Kidney (tissue), 14 donors: ENCODE results near the gene BTBD7. TPM values are rescaled to one million over a fixed set of nuclear protein-coding genes. Genes with fewer than 3 reads are reported as not detected.

Experiments
- DNase-seq, 5 donors: peaks; one replicate each; pipeline ENCODE4 v3.0.0-alpha.2; 2013 to 2020
- FAIRE-seq: peaks from 2 replicates; lab custom pipeline; 2012; peaks lifted over from hg19 to GRCh38; lab: Jason Lieb, UNC
- H3K27ac ChIP-seq, 2 donors: one replicate each; pipeline ENCODE4 v1.7.0; 2013; ENCODE audit warnings: low read depth in 2 of 2, low read length in 2 of 2, inconsistent platforms in 1 of 2
- H3K27me3 ChIP-seq: one replicate; pipeline ENCODE4 v1.7.1; 2013; ENCODE audit warnings: low read length, inconsistent platforms; ENCODE audit not compliant: control insufficient read depth, insufficient read depth
- H3K36me3 ChIP-seq, 3 donors: one replicate each; pipeline versions ENCODE4 v1.7.0 to v1.7.1; 2013; ENCODE audit warnings: low read length in 3 of 3, control low read depth in 1 of 3, inconsistent platforms in 1 of 3; ENCODE audit not compliant: insufficient read depth in 3 of 3, control insufficient read depth in 2 of 3
- H3K4me1 ChIP-seq, 3 donors: one replicate each; pipeline versions ENCODE4 v1.7.0 to v1.7.1; 2013; ENCODE audit warnings: low read length in 3 of 3, inconsistent platforms in 1 of 3, low read depth in 1 of 3; ENCODE audit not compliant: control insufficient read depth in 2 of 3, insufficient read depth in 2 of 3
- H3K4me3 ChIP-seq, 3 donors: one replicate each; pipeline versions ENCODE4 v1.7.0 to v1.8.1; 2013; ENCODE audit warnings: low read length in 3 of 3, control low read depth in 1 of 3, inconsistent platforms in 1 of 3
- H3K9ac ChIP-seq, 3 donors: one replicate each; pipeline versions ENCODE4 v1.7.0 to v1.7.1; 2013; ENCODE audit warnings: low read length in 3 of 3, control low read depth in 1 of 3, inconsistent platforms in 1 of 3
- H3K9me3 ChIP-seq, 3 donors: one replicate each; pipeline versions ENCODE4 v1.7.0 to v1.7.1; 2013; ENCODE audit warnings: low read length in 3 of 3, control low read depth in 1 of 3, inconsistent platforms in 1 of 3; ENCODE audit not compliant: control insufficient read depth in 2 of 3, insufficient read depth in 1 of 3
- intact Hi-C: fragments of 100-400 bp; cut with DNase I; formaldehyde crosslinking; loops from one replicate; pipeline ENCODE4 v1.11.1; 2022
- polyA plus RNA-seq: library from polyadenylated mRNA; stranded (reverse); fragments of 350-450 nt; fragmentation: Illumina TruSeq; extraction: RNeasy Lipid Tissue Mini Kit (QIAGEN cat#74804); gene quantifications from one replicate; pipeline ENCODE4 v1.2.3, GENCODE V29; 2014; ENCODE audit warnings: low read depth, low replicate concordance; ENCODE audit not compliant: insufficient read depth
- total RNA-seq: library from RNA; stranded (reverse); fragmentation: NEBNext Ultra II Directional; extraction: Animal tissue kit (Norgen Biotek cat#: 25700); gene quantifications from one replicate; pipeline ENCODE4 v1.2.1, GENCODE V29; 2021
- TF ChIP-seq, protein P1 (sequence below): IDR thresholded peaks from 3 replicates; pipeline ENCODE4 v1.5.1; 2012; ENCODE audit warnings: mild to moderate bottlenecking, moderate library complexity, borderline replicate concordance; ENCODE audit not compliant: insufficient read depth; ENCODE audit errors: extremely low read depth
- donor health status: control.
- donor health status: control.
- donor health status: control.
- donor health status: control.
- donor health status: control.
- donor health status: DM: yes; HTN: yes; CAD: no.
- donor health status: Normal renal cell carcinoma (clear cell type).

The BTBD7 gene
- total and polyA plus RNA-seq, 2 donors from 2014 or later, result 10.3 to 78.2 TPM

DNA sequence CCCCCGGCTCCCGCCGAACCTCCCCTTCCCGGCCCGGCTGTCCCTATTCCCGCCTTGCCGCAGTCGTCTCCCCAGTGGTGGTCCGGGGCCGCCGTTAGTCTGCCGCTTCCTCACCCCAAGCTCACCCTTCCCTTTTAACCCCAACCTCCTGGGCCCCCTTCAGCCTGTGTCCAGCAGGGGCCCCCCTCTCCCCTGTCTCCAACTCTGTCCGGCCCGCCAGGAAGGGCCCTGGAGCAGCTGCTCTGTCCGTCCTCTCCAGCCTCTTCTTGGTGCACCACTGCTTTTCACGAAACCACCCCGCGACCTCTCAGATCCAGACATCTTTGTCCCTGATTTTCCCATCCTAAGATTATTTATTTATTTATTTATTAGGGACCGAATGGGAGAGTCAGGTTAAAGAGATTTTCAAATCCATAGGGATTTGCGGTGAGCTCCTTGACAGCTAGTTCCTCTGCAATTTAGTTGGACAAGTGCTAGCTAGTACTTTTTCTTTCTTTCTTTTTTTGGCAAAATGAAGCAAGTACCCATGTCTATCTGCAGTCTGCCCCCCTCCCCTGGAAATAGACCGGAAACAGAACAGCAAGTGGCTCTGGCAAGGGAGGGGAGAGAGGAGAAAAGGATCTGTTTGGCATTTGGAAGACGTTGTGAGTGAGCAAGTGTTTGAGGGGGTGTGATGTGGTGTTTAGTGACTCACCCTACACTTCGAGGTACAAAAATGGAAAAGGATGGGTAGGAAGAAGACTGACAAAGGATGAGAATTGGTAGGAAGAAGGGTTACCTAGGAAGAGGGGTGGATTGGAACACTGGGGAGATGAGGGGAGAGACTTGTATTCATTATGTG lies 125.1 kb downstream of the BTBD7 start:
- TF ChIP-seq, protein P1, sequence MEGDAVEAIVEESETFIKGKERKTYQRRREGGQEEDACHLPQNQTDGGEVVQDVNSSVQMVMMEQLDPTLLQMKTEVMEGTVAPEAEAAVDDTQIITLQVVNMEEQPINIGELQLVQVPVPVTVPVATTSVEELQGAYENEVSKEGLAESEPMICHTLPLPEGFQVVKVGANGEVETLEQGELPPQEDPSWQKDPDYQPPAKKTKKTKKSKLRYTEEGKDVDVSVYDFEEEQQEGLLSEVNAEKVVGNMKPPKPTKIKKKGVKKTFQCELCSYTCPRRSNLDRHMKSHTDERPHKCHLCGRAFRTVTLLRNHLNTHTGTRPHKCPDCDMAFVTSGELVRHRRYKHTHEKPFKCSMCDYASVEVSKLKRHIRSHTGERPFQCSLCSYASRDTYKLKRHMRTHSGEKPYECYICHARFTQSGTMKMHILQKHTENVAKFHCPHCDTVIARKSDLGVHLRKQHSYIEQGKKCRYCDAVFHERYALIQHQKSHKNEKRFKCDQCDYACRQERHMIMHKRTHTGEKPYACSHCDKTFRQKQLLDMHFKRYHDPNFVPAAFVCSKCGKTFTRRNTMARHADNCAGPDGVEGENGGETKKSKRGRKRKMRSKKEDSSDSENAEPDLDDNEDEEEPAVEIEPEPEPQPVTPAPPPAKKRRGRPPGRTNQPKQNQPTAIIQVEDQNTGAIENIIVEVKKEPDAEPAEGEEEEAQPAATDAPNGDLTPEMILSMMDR, result peak; percentile 54
- H3K27ac ChIP-seq, result peak overlapping the region; percentile 72 to 73
- peaks cover 0 to 8% (median 6%) of the 10 kb centered on the region in 3 donors for H3K36me3 ChIP-seq
- H3K9me3 ChIP-seq, result no peaks in the 10 kb centered on the region
- intact Hi-C loops, result no loop called here
- DNase-seq, result peak in 4 of 5 donors; percentile 36 to 80 (median 62)
- FAIRE-seq, result no peak
- H3K9ac ChIP-seq, result peak overlapping the region; percentile 55 to 80 (median 79)
- peak overlapping the region; percentile 80 to 89 (median 80) for H3K4me3 ChIP-seq
- no peaks in the 10 kb centered on the region for H3K27me3 ChIP-seq
- H3K4me1 ChIP-seq, result peaks cover 2 to 7% (median 4%) of the 10 kb centered on the region in 3 donors

DNA sequence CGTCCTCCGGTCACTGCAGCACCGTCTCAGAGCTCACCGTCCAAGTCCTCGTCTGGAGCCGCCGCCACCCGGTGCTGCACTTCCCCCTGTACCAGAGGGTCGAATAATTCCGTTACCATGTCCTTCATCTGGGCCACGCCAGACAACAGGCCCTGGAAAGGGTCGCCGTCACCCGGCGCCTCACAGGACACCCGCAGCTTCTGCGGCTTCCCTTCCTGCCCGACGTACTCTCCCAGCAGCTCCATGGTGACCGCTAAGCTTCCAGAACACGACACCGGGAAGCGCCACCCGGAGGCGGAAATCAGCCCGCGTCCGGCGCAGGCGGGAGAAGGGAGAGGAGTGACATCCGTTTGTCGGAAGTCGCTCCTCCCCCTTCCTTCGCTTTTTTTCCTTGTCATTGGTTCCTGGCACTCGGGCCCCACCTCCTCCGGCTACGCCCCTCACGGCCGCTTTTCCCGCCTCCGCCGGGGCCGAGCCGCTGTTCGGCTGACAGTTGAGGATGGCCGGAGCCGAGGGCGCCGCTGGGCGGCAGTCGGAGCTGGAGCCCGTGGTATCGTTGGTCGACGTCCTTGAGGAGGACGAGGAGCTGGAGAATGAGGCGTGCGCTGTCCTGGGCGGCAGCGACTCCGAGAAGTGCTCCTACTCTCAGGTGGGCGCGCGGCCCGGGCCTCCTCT lies 125.9 kb downstream of the BTBD7 start, which contains the start of the genes GON7 and UBR7:
Gene GON7, minus strand, starts transcription at position 273 of the 675 bp plus-strand sequence. Its CDS starts 28 bp downstream, at position 245.
Gene UBR7, plus strand, starts transcription at position 464 of the 675 bp plus-strand sequence. Its CDS starts 36 bp downstream, at position 500.
- TF ChIP-seq, protein P1, result peak; percentile 36
- Histone ChIP-seq H3K4me3 (peak within 1 kb of the TSS; percentile 80 to 93 (median 89)), H3K27ac (peak within 1 kb of the TSS; percentile 73 to 75), H3K9ac (peak within 1 kb of the TSS; percentile 66 to 80 (median 79)), H3K27me3 (no peaks in the 10 kb centered on the region), H3K4me1 (peaks cover 2 to 7% (median 4%) of the 10 kb centered on the region in 3 donors), H3K36me3 (peaks cover 0 to 2% (median under 1%) of the 10 kb centered on the region in 3 donors), H3K9me3 (no peaks in the 10 kb centered on the region)
- intact Hi-C loops, result no loop called here
- FAIRE-seq, result peak; percentile 66
- peak; percentile 97 to 99 (median 98) for DNase-seq

DNA sequence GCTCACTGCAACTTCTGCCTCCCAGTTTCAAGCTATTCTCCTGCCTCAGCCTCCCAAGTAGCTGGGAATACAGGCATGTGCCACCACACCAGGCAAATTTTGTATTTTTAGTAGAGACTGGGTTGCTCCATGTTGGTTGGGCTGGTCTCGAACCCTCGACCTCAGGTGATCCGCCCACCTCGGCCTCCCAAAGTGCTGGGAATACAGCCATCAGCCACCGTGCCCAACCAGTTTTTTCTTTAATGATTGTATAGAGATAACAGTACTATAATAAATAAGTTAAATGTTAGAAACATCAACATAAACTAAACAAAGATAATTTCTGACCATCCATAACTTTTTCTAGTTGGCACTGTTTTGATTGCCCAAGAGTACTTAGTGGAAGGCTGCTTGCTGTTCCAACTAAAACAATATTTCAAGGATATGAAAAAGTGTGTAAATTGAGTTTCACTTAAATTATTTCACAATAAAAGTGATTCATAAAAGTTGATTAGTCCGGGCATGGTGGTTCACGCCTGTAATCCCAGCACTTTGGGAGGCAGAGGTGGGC lies 131.6 kb downstream of the BTBD7 start:
- H3K27me3 ChIP-seq, result no peaks in the 10 kb centered on the region
- DNase-seq (no peak), FAIRE-seq (no peak)
- H3K9me3 ChIP-seq, result no peaks in the 10 kb centered on the region
- no peaks in the 10 kb centered on the region for H3K36me3 ChIP-seq
- H3K27ac ChIP-seq, result no peak overlapping the region
- H3K9ac ChIP-seq, result no peak overlapping the region
- intact Hi-C loops, result no loop called here
- no peak overlapping the region for H3K4me3 ChIP-seq
- TF ChIP-seq, protein P1, result no peak
- peaks cover 0 to 2% (median 0%) of the 10 kb centered on the region in 3 donors for H3K4me1 ChIP-seq
